B cell (primary cell): ENCODE data around the gene TMEM17. TPM values are rescaled to one million over a fixed set of nuclear protein-coding genes. Genes with fewer than 3 reads are reported as not detected.

ENCODE experiments used
- ATAC-seq: fragments of 200-7000 bp; cut with Tn5 transposase; one replicate; pipeline ENCODE4 v1.10.0; 2021; ENCODE audit warnings: low read depth, mild to moderate bottlenecking, moderate number of reproducible peaks, moderate library complexity
- CTCF ChIA-PET: fragments of 350-600 bp; sonication (Branson Sonifier 250); formaldehyde crosslinking; loops from one replicate; lab custom pipeline; 2021; ENCODE audit warnings: antibody characterized with exemption, inconsistent platforms; lab: Charles Lee
- POLR2A ChIA-PET: fragments of 350-600 bp; sonication (Branson Sonifier 250); formaldehyde crosslinking; loops from one replicate; lab custom pipeline; 2021; ENCODE audit warnings: antibody characterized with exemption; lab: Charles Lee
- DNase-seq: peaks from one replicate; pipeline ENCODE4 v3.0.0; 2013
- H2AFZ ChIP-seq: 2 replicates; pipeline ENCODE4 v1.6.1; 2012; ENCODE audit warnings: mild to moderate bottlenecking, low read depth, low read length; ENCODE audit not compliant: insufficient read depth, poor library complexity, severe bottlenecking
- H3K27ac ChIP-seq, 2 donors: 1 replicate in 1 of 2; 2 replicates in 1 of 2; pipeline ENCODE4 v1.5.1; 2012 to 2013; ENCODE audit warnings: low read length in 2 of 2, mild to moderate bottlenecking in 2 of 2, moderate library complexity in 1 of 2
- H3K27me3 ChIP-seq, 4 experiments: fragments of 200-600 bp in 1 of 4; sonication (generic) in 1 of 4; replicated peaks in 1 of 4; 1 replicate in 2 of 4; 2 replicates in 2 of 4; pipeline versions ENCODE4 v1.6.1 to v1.7.0; 2013 to 2016; ENCODE audit warnings: low read length in 3 of 4, mild to moderate bottlenecking in 2 of 4, mixed read lengths in 1 of 4, moderate library complexity in 1 of 4; ENCODE audit not compliant: insufficient read depth in 4 of 4, control insufficient read depth in 3 of 4; ENCODE audit errors: control extremely low read depth in 1 of 4
- H3K36me3 ChIP-seq, 2 experiments: replicated peaks in 1 of 2; 1 replicate in 1 of 2; 2 replicates in 1 of 2; pipeline versions ENCODE4 v1.6.1 to v1.7.1; 2013; ENCODE audit warnings: low read length in 1 of 2; ENCODE audit not compliant: insufficient read depth in 2 of 2, control insufficient read depth in 1 of 2; ENCODE audit errors: control extremely low read depth in 1 of 2, extremely low read depth in 1 of 2
- H3K4me1 ChIP-seq, 2 donors: fragments of 200-600 bp in 1 of 2; sonication (generic) in 1 of 2; 1 replicate in 1 of 2; 2 replicates in 1 of 2; pipeline versions ENCODE4 v1.5.1 to v1.6.1; 2013 to 2017; ENCODE audit warnings: low read length in 2 of 2; ENCODE audit not compliant: control insufficient read depth in 2 of 2, insufficient read depth in 2 of 2
- H3K4me2 ChIP-seq: replicated peaks from 2 replicates; pipeline ENCODE3; 2012; ENCODE audit warnings: mild to moderate bottlenecking, low read depth, low read length; ENCODE audit not compliant: poor library complexity, severe bottlenecking
- H3K4me3 ChIP-seq, 5 experiments: fragments of 200-600 bp in 1 of 5; sonication (generic) in 1 of 5; 1 replicate in 3 of 5; 2 replicates in 2 of 5; pipeline versions ENCODE4 v1.5.1 to v1.7.0; 2011 to 2016; ENCODE audit warnings: low read length in 4 of 5, mild to moderate bottlenecking in 4 of 5, low read depth in 2 of 5, control low read depth in 1 of 5, moderate library complexity in 1 of 5; ENCODE audit not compliant: insufficient read depth in 1 of 5; ENCODE audit errors: control extremely low read depth in 1 of 5, extremely low read depth in 1 of 5
- H3K79me2 ChIP-seq: fragments of 200-600 bp; sonication (generic); one replicate; pipeline ENCODE4 v1.6.0; 2016; ENCODE audit warnings: low read length; ENCODE audit not compliant: control insufficient read depth, insufficient read depth
- H3K9ac ChIP-seq: fragments of 200-600 bp; sonication (generic); 2 replicates; pipeline ENCODE4 v1.6.1; 2017; ENCODE audit warnings: mild to moderate bottlenecking, low read length, moderate library complexity
- H3K9me3 ChIP-seq, 3 donors: one replicate each; pipeline versions ENCODE4 v1.6.1 to v1.7.1; 2013; ENCODE audit warnings: low read length in 2 of 3; ENCODE audit not compliant: control insufficient read depth in 2 of 3, insufficient read depth in 1 of 3; ENCODE audit errors: control extremely low read depth in 1 of 3
- H4K20me1 ChIP-seq: 2 replicates; pipeline ENCODE4 v1.6.0; 2012; ENCODE audit warnings: mild to moderate bottlenecking, low read length; ENCODE audit not compliant: insufficient read depth, control insufficient read depth, poor library complexity, severe bottlenecking
- H3K27ac Mint-ChIP-seq: one replicate; pipeline ENCODE4 v1.8.0; 2021; ENCODE audit warnings: mixed read lengths
- H3K27me3 Mint-ChIP-seq: one replicate; pipeline ENCODE4 v1.8.0; 2021; ENCODE audit warnings: mixed read lengths
- H3K4me1 Mint-ChIP-seq: one replicate; pipeline ENCODE4 v1.8.0; 2021; ENCODE audit warnings: mixed read lengths
- H3K4me3 Mint-ChIP-seq: one replicate; pipeline ENCODE4 v1.8.0; 2021; ENCODE audit warnings: mixed read lengths
- H3K9me3 Mint-ChIP-seq: one replicate; pipeline ENCODE4 v1.8.0; 2022; ENCODE audit warnings: mixed read lengths; ENCODE audit not compliant: insufficient read depth
- EZH2 ChIP-seq: IDR thresholded peaks from 2 replicates; pipeline ENCODE4 v1.6.1; 2012; ENCODE audit warnings: borderline replicate concordance, low read depth, mild to moderate bottlenecking, moderate library complexity, low read length; ENCODE audit not compliant: insufficient read depth, poor library complexity, severe bottlenecking
- WGBS: methylation state at CpG from one replicate; pipeline ENCODE4 v1.1.5; 2013; ENCODE audit warnings: missing lambda C conversion rate; ENCODE audit not compliant: insufficient coverage; 5-methylcytosine and 5-hydroxymethylcytosine counted together
- intact Hi-C: fragments of 100-400 bp; cut with micrococcal nuclease; formaldehyde crosslinking; loops from one replicate; pipeline ENCODE4 v1.10.0; 2022
- polyA plus RNA-seq: library from polyadenylated mRNA; depleted of rRNA; stranded (reverse); fragments of >200 nt; gene quantifications from 2 replicates; pipeline ENCODE4 v1.2.3, GENCODE V29; 2012
- total RNA-seq, 2 donors: library from RNA; stranded (reverse); fragments of 120-200 nt in 1 of 2; gene quantifications; 1 replicate in 1 of 2; 2 replicates in 1 of 2; pipeline versions ENCODE4 v1.2.3 to v1.2.4, GENCODE V29; 2013 to 2022
- TF ChIP-seq, protein P1 (sequence below): fragments of 200-600 bp; IDR thresholded peaks from one replicate; pipeline ENCODE4 v1.8.0; 2022; ENCODE audit warnings: antibody characterized with exemption, mild to moderate bottlenecking

Gene TMEM17
- total and polyA plus RNA-seq, 2 donors (not counting 1 experiment from before 2014, with no cell fraction given), result not detected

- intact Hi-C loops, result no loop called here
- H3K4me3 Mint-ChIP-seq, result no peak overlapping the region
Observed at GRCh38 chr2:62545261-62545660, 39.3 kb upstream of the TMEM17 start.

GRCh38 chr2:62540408-62541168 is 34.6 kb upstream of the TMEM17 start:
- no peak for ATAC-seq
- Histone ChIP-seq H3K9ac (no peak overlapping the region), H3K9me3 (peaks cover 0 to 4% (median 0%) of the 10 kb centered on the region in 3 donors), H2AFZ (no peak overlapping the region), H4K20me1 (no peaks in the 10 kb centered on the region), H3K27me3 (peaks cover 0 to 3% (median 0%) of the 10 kb centered on the region in 4 experiments), H3K79me2 (no peaks in the 10 kb centered on the region), H3K4me3 (no peak overlapping the region), H3K4me2 (no peak overlapping the region), H3K4me1 (no peaks in the 10 kb centered on the region), H3K36me3 (no peaks in the 10 kb centered on the region), H3K27ac (no peak overlapping the region)
- intact Hi-C loops, result no loop called here
- Mint-ChIP-seq H3K4me1 (no peaks in the 10 kb centered on the region), H3K4me3 (no peak overlapping the region), H3K27ac (no peak overlapping the region), H3K9me3 (no peaks in the 10 kb centered on the region), H3K27me3 (peaks cover 19% of the 10 kb centered on the region)
- ChIA-PET CTCF (no interaction called here), POLR2A (no interaction called here)
- TF ChIP-seq EZH2, result no peak
- TF ChIP-seq, protein P1, sequence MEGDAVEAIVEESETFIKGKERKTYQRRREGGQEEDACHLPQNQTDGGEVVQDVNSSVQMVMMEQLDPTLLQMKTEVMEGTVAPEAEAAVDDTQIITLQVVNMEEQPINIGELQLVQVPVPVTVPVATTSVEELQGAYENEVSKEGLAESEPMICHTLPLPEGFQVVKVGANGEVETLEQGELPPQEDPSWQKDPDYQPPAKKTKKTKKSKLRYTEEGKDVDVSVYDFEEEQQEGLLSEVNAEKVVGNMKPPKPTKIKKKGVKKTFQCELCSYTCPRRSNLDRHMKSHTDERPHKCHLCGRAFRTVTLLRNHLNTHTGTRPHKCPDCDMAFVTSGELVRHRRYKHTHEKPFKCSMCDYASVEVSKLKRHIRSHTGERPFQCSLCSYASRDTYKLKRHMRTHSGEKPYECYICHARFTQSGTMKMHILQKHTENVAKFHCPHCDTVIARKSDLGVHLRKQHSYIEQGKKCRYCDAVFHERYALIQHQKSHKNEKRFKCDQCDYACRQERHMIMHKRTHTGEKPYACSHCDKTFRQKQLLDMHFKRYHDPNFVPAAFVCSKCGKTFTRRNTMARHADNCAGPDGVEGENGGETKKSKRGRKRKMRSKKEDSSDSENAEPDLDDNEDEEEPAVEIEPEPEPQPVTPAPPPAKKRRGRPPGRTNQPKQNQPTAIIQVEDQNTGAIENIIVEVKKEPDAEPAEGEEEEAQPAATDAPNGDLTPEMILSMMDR, result no peak
- WGBS, result 100% methylated on average over 1 of the region's 5 CpGs
- no peak for DNase-seq

More at GRCh38 chr2:62545261-62545660, 39.3 kb upstream of the TMEM17 start:
- TF ChIP-seq EZH2, result no peak
- TF ChIP-seq, protein P1, result no peak
- Histone ChIP-seq H3K27ac (no peak overlapping the region), H3K36me3 (no peaks in the 10 kb centered on the region), H3K4me1 (no peaks in the 10 kb centered on the region), H3K4me3 (no peak overlapping the region), H3K9ac (no peak overlapping the region), H3K9me3 (no peaks in the 10 kb centered on the region), H3K79me2 (no peaks in the 10 kb centered on the region), H3K4me2 (no peak overlapping the region), H4K20me1 (no peaks in the 10 kb centered on the region), H3K27me3 (no peaks in the 10 kb centered on the region), H2AFZ (no peak overlapping the region)
- CTCF ChIA-PET, result no interaction called here
- ATAC-seq, result no peak
- Mint-ChIP-seq H3K4me1 (no peaks in the 10 kb centered on the region), H3K27ac (no peak overlapping the region), H3K27me3 (no peaks in the 10 kb centered on the region), H3K9me3 (no peaks in the 10 kb centered on the region)
- POLR2A ChIA-PET, result no interaction called here
- DNase-seq, result no peak
- WGBS, result 96% methylated on average over 4 of the region's 6 CpGs
